GM10248 (cell line): ENCODE data around the gene DEDD.

ENCODE experiments used
- CTCF ChIA-PET: fragments of 300-600 bp; sonication (Branson Sonifier 250); formaldehyde crosslinking; extraction: SDS; loops from one replicate; lab custom pipeline; 2021; ENCODE audit warnings: antibody characterized with exemption; lab: Yijun Ruan, JAX
- POLR2A ChIA-PET: fragments of 350-650 bp; sonication (Branson Sonifier 250); formaldehyde crosslinking; extraction: SDS; loops from one replicate; lab custom pipeline; 2020; ENCODE audit warnings: antibody characterized with exemption; lab: Yijun Ruan, JAX
- DNase-seq: peaks from one replicate; pipeline ENCODE4 v3.0.0; 2012; ENCODE audit errors: extremely low spot score
- CTCF ChIP-seq: IDR thresholded peaks from 2 replicates; pipeline ENCODE4 v1.5.1; 2012; ENCODE audit warnings: mild to moderate bottlenecking, low read depth; ENCODE audit errors: extremely low read depth, missing control alignments, control extremely low read depth

Gene DEDD

GRCh38 chr1:161164901-161165610 is 32.6 kb upstream of the DEDD start:
- CTCF ChIA-PET, result interaction anchor here (1.0 to 4.5 kb wide), 20 partner anchors 8 to 218 kb away, joined by 3 to 32 read pairs (median 6); partner anchors contain the start of genes B4GALT3, NDUFS2, SDHC and UFC1
- DNase-seq, result no peak
- POLR2A ChIA-PET, result interaction anchor here (0.7 to 1.7 kb wide), 8 partner anchors 7 to 61 kb away, joined by 3 to 11 read pairs (median 4); partner anchors contain the start of genes DEDD, NDUFS2, TOMM40L and UFC1
- no peak for TF ChIP-seq CTCF

GRCh38 chr1:161163793-161164192 is 31.3 kb upstream of the DEDD start:
- ChIA-PET CTCF (interaction anchor here (1.6 to 3.1 kb wide), 3 partner anchors 9 to 219 kb away, joined by 4 to 20 read pairs (median 18); partner anchors contain the start of gene UFC1), POLR2A (no interaction called here)
- no peak for TF ChIP-seq CTCF
- DNase-seq, result no peak

- no peak for DNase-seq
- POLR2A ChIA-PET, result no interaction called here
- no peak for TF ChIP-seq CTCF
- CTCF ChIA-PET, result interaction anchor here (1.3 to 1.8 kb wide), 2 partner anchors 29 to 45 kb away, joined by 3 to 5 read pairs; no protein-coding TSS in a partner anchor
Observed at GRCh38 chr1:161162806-161163205, 30.3 kb upstream of the DEDD start.

- no peak for TF ChIP-seq CTCF
- CTCF ChIA-PET, result interaction anchor here (1.3 to 1.8 kb wide), 2 partner anchors 30 to 46 kb away, joined by 3 to 5 read pairs; no protein-coding TSS in a partner anchor
- no peak for DNase-seq
- POLR2A ChIA-PET, result no interaction called here
Observed at GRCh38 chr1:161162052-161162451, 29.6 kb upstream of the DEDD start.

GRCh38 chr1:161161652-161162051 is 29.2 kb upstream of the DEDD start:
- CTCF ChIA-PET, result interaction anchor here (1.3 to 1.8 kb wide), 2 partner anchors 31 to 47 kb away, joined by 3 to 5 read pairs; no protein-coding TSS in a partner anchor
- POLR2A ChIA-PET, result interaction anchor here (0.7 kb wide), 1 partner anchor 101 kb away, joined by 4 read pairs; no protein-coding TSS in a partner anchor

More at GRCh38 chr1:161161652-161162051, 29.2 kb upstream of the DEDD start:
- no peak for TF ChIP-seq CTCF
- DNase-seq, result no peak
